HFFc6 (cell line): ENCODE measurements around the gene DLG2. TPM values are rescaled to one million over a fixed set of nuclear protein-coding genes. Genes with fewer than 3 reads are reported as not detected.
"Not testable (repeated sequence)": the region's sequence is repeated elsewhere in the genome, so short reads cannot be mapped to it uniquely, and the experiment has no call there.

Source experiments
- DNase-seq: peaks from one replicate; pipeline ENCODE4 v3.0.0-alpha.2; 2018
- H3K27ac Mint-ChIP-seq: 2 replicates; pipeline ENCODE4 v1.8.0; 2020; ENCODE audit warnings: mild to moderate bottlenecking, mixed read lengths
- H3K27me3 Mint-ChIP-seq: 2 replicates; pipeline ENCODE4 v1.8.0; 2021; ENCODE audit warnings: mild to moderate bottlenecking, moderate library complexity, mixed read lengths; ENCODE audit not compliant: insufficient read depth
- H3K36me3 Mint-ChIP-seq: 2 replicates; pipeline ENCODE4 v1.8.0; 2021; ENCODE audit warnings: low read depth, mixed read lengths
- H3K4me1 Mint-ChIP-seq: 2 replicates; pipeline ENCODE4 v1.8.0; 2020; ENCODE audit warnings: low read depth, mixed read lengths
- H3K4me3 Mint-ChIP-seq: 2 replicates; pipeline ENCODE4 v1.8.0; 2020; ENCODE audit warnings: mild to moderate bottlenecking, moderate library complexity, mixed read lengths
- H3K9me3 Mint-ChIP-seq: 2 replicates; pipeline ENCODE4 v1.8.0; 2020; ENCODE audit warnings: mild to moderate bottlenecking, mixed read lengths
- CTCF ChIP-seq: fragments of 200-600 bp; sonication (generic); IDR thresholded peaks from 2 replicates; pipeline ENCODE4 v1.5.0; 2021; ENCODE audit warnings: antibody characterized with exemption, mild to moderate bottlenecking
- total RNA-seq, 6 experiments: library from RNA; stranded (reverse); fragmentation: NEBNext Ultra II Directional; extraction: Animal tissue kit (Norgen Biotek cat#: 25700); gene quantifications; 2 replicates in 1 of 6; 3 replicates in 5 of 6; pipeline ENCODE4 v1.2.3, GENCODE V29; 2021

DLG2 gene
- total RNA-seq, 6 experiments from 2014 or later: 0.39 to 1.00 (median 0.80) TPM; not detected in 1

- TF ChIP-seq CTCF: no peak
- no peaks in the 10 kb centered on the region; the same call in 1 of the 2 replicates for H3K27me3 Mint-ChIP-seq
- H3K27ac Mint-ChIP-seq: no peak overlapping the region
- H3K36me3 Mint-ChIP-seq: no peaks in the 10 kb centered on the region
- no peak overlapping the region for H3K4me3 Mint-ChIP-seq
- no peaks in the 10 kb centered on the region for H3K4me1 Mint-ChIP-seq
- DNase-seq: no peak
- H3K9me3 Mint-ChIP-seq: no peaks in the 10 kb centered on the region
Measured at GRCh38 chr11:83454674-83455073, 2172.5 kb downstream of the DLG2 start.

- no peak overlapping the region for H3K27ac Mint-ChIP-seq
- peaks cover 2% of the 10 kb centered on the region; the same call in 1 of the 2 replicates for H3K27me3 Mint-ChIP-seq
- no peaks in the 10 kb centered on the region for H3K36me3 Mint-ChIP-seq
- no peaks in the 10 kb centered on the region; the same call in none of the 2 replicates for H3K9me3 Mint-ChIP-seq
- DNase-seq: no peak
- H3K4me3 Mint-ChIP-seq: no peak overlapping the region
- no peak for TF ChIP-seq CTCF
- no peaks in the 10 kb centered on the region for H3K4me1 Mint-ChIP-seq
Measured at GRCh38 chr11:83449338-83449913, 2177.7 kb downstream of the DLG2 start.

- Mint-ChIP-seq H3K36me3 (no peaks in the 10 kb centered on the region), H3K27me3 (peaks cover 2% of the 10 kb centered on the region; the same call in 1 of the 2 replicates), H3K4me1 (no peaks in the 10 kb centered on the region), H3K27ac (no peak overlapping the region), H3K9me3 (no peaks in the 10 kb centered on the region; the same call in none of the 2 replicates), H3K4me3 (no peak overlapping the region)
- DNase-seq: no peak
- TF ChIP-seq CTCF: no peak
Measured at GRCh38 chr11:83448686-83449085, 2178.5 kb downstream of the DLG2 start.

GRCh38 chr11:83443880-83444279, 2183.3 kb downstream of the DLG2 start:
- not testable (repeated sequence) for H3K27me3 Mint-ChIP-seq, DNase-seq, H3K27ac Mint-ChIP-seq, H3K4me3 Mint-ChIP-seq, H3K36me3 Mint-ChIP-seq, H3K4me1 Mint-ChIP-seq, H3K9me3 Mint-ChIP-seq

- no peak for TF ChIP-seq CTCF
- H3K27ac Mint-ChIP-seq: no peak overlapping the region
- H3K4me1 Mint-ChIP-seq: no peaks in the 10 kb centered on the region
- H3K36me3 Mint-ChIP-seq: no peaks in the 10 kb centered on the region
- peaks cover 2% of the 10 kb centered on the region; the same call in 1 of the 2 replicates for H3K27me3 Mint-ChIP-seq
- no peak overlapping the region for H3K4me3 Mint-ChIP-seq
- H3K9me3 Mint-ChIP-seq: no peaks in the 10 kb centered on the region
- no peak for DNase-seq
Measured at GRCh38 chr11:83441601-83442000, 2185.5 kb downstream of the DLG2 start.

GRCh38 chr11:83441171-83441570, 2186.0 kb downstream of the DLG2 start:
- Mint-ChIP-seq H3K27me3 (peaks cover 1% of the 10 kb centered on the region; the same call in 1 of the 2 replicates), H3K9me3 (no peaks in the 10 kb centered on the region), H3K27ac (no peak overlapping the region), H3K36me3 (no peaks in the 10 kb centered on the region), H3K4me3 (no peak overlapping the region), H3K4me1 (no peaks in the 10 kb centered on the region)
- no peak for DNase-seq
- no peak for TF ChIP-seq CTCF
